ENCODE measurements around the gene GSTA3.

DNA sequence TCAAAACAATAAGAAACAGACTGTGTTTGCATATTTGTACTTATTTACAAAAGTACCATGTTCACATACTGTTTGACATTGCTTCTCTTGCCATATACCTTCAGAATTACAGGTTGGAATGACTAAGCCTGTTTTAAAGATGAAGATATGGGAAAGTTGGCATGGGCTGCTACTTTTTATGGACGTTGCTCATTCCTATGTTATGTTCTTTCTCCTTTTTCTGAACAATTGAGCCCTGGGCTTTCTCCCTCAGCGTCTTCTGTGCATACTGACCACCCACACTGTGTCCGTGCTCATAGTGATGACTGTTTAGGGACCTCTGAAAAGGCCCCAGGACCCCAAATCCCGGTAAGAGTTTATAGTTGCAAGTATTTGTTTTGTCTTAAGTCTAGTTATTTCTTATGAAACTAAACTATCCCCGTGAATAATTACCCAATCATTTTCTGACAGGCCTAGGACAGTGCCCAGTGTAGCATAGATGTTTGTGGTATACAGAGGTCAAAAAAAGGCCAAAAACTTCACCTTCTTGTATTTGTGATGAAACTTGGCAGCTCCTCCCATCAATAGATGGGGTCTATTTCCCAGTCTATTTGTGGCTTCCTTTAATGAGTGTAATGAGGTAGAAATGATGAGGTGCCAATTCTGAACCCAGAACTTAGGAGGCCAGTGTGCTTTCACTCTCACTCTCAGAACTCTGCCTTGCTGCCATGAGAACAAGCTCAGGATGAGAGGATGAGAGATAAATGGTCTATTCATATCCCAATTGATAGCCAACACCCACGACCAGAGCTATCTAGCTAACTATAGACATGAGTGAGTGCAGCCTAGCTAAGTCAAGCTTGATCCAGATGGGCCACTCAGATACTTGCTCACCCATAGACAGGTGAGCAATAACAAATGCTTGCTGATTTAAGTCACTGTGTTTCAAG lies 44.7 kb upstream of the GSTA3 start:
- TF ChIP-seq POLR2A (IDR thresholded peaks at IDR 0.05; ENCODE audit: low read depth, low read length) (no peak), POLR2AphosphoS5 (IDR thresholded peaks at IDR 0.05; ENCODE audit: low read depth, low read length) (no peak)

Measured in GM12891 (cell line).